DOHH2 (cell line): Measurements from ENCODE around the gene LONP2.

Source experiments
- H3F3A ChIP-seq: fragments of 200-600 bp; sonication (generic), shearing (Covaris generic); 2 replicates; pipeline ENCODE4 v1.6.0; 2016; ENCODE audit warnings: antibody characterized with exemption, mild to moderate bottlenecking; ENCODE audit not compliant: control insufficient read depth, insufficient read depth
- H3K27ac ChIP-seq: fragments of 200-600 bp; sonication (generic); 2 replicates; pipeline ENCODE4 v1.5.1; 2014; ENCODE audit warnings: low read depth, mild to moderate bottlenecking, low read length, moderate library complexity
- H3K27me3 ChIP-seq: fragments of 200-600 bp; sonication (generic); 2 replicates; pipeline ENCODE4 v1.6.1; 2014; ENCODE audit warnings: mild to moderate bottlenecking, low read length, mixed read lengths; ENCODE audit not compliant: control insufficient read depth
- H3K36me3 ChIP-seq: fragments of 200-600 bp; sonication (generic); 2 replicates; pipeline ENCODE4 v1.6.1; 2014; ENCODE audit warnings: mild to moderate bottlenecking, low read length, moderate library complexity, mixed read lengths; ENCODE audit not compliant: control insufficient read depth
- H3K4me1 ChIP-seq: fragments of 200-600 bp; sonication (generic); 2 replicates; pipeline ENCODE4 v1.6.1; 2014; ENCODE audit warnings: mild to moderate bottlenecking, low read length, mixed read lengths; ENCODE audit not compliant: control insufficient read depth
- H3K4me2 ChIP-seq: fragments of 200-600 bp; sonication (generic); 2 replicates; pipeline ENCODE4 v1.6.0; 2014; ENCODE audit warnings: mild to moderate bottlenecking, low read length, moderate library complexity
- H3K4me3 ChIP-seq: fragments of 200-600 bp; sonication (generic); 2 replicates; pipeline ENCODE4 v1.5.1; 2014; ENCODE audit warnings: mild to moderate bottlenecking, low read length, mixed read lengths
- H3K79me2 ChIP-seq: fragments of 200-600 bp; sonication (generic); 2 replicates; pipeline ENCODE4 v1.6.1; 2014; ENCODE audit warnings: mild to moderate bottlenecking, low read length, mixed read lengths; ENCODE audit not compliant: control insufficient read depth
- H3K9me2 ChIP-seq: fragments of 200-600 bp; sonication (generic); replicated peaks from 2 replicates; pipeline ENCODE4 v1.6.1; 2014; ENCODE audit warnings: mild to moderate bottlenecking, low read length, mixed read lengths; ENCODE audit not compliant: control insufficient read depth
- H3K9me3 ChIP-seq: fragments of 200-600 bp; sonication (generic); 2 replicates; pipeline ENCODE4 v1.6.1; 2014; ENCODE audit warnings: antibody characterized with exemption, low read length, mixed read lengths; ENCODE audit not compliant: control insufficient read depth, insufficient read depth
- H4K20me1 ChIP-seq: fragments of 200-600 bp; sonication (generic); 2 replicates; pipeline ENCODE4 v1.6.0; 2014; ENCODE audit warnings: low read depth, mild to moderate bottlenecking, antibody characterized with exemption, low read length, moderate library complexity; ENCODE audit not compliant: control insufficient read depth, insufficient read depth
- CTCF ChIP-seq: fragments of 200-600 bp; sonication (generic); IDR thresholded peaks from one replicate; pipeline ENCODE4 v1.5.1; 2014; ENCODE audit warnings: antibody characterized with exemption, mild to moderate bottlenecking, low read depth, low read length; ENCODE audit not compliant: poor library complexity, severe bottlenecking
- EZH2phosphoT487 ChIP-seq: fragments of 200-600 bp; sonication (generic); IDR thresholded peaks from 2 replicates; pipeline ENCODE4 v1.6.1; 2017; ENCODE audit warnings: borderline replicate concordance, mild to moderate bottlenecking, antibody characterized with exemption, low read length, moderate library complexity, mixed read lengths

Gene LONP2

DNA sequence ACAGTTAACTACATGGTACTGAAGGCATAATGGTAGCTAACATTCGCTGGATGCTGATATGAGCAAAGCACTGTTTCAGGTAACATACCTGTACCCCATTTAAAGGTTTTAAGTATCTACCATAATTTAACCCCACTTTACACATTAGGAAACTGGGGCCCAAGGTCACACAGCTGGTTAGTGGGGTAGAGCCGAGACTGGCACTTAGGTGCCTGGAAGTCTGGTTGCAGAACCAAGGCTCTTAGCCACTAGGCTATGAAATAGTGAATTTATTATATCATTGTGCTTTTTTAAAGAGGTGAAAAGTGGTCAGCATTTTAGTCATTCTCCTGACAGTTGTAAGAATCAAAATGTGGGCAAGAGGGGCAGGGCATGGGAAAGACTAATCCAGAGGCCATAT, 115.9 kb downstream of the LONP2 start:
- Histone ChIP-seq H3K27me3 (no peaks in the 10 kb centered on the region), H3K79me2 (peaks cover 75% of the 10 kb centered on the region), H3K9me2 (no peaks in the 10 kb centered on the region), H3K9me3 (no peaks in the 10 kb centered on the region), H3K27ac (no peak overlapping the region), H3K4me3 (no peak overlapping the region), H3K4me2 (no peak overlapping the region), H4K20me1 (peaks cover 11% of the 10 kb centered on the region), H3K4me1 (peaks cover 20% of the 10 kb centered on the region), H3F3A (no peaks in the 10 kb centered on the region), H3K36me3 (peaks cover 24% of the 10 kb centered on the region)
- TF ChIP-seq EZH2phosphoT487 (no peak), CTCF (no peak)

DNA sequence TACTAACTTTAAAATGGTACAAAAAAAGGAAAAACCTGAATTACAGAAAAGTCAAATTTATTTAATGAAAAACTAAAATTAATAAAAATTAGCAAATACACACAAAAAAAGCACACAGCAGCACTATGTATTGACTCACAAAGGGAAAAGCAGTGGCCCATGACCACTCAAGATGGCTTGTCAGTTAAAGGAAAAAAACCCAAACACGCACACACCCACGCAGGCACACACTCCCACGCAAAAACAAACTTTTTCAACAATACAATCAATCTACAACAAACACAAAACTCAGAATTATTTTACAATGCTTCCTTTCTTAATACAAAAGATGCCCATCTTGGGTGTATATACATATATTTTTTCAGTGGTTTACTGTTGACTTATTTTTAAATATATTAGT, 116.9 kb downstream of the LONP2 start:
- H3K79me2 ChIP-seq: peaks cover 85% of the 10 kb centered on the region
- peaks cover 25% of the 10 kb centered on the region for H3K4me1 ChIP-seq
- TF ChIP-seq CTCF: no peak
- TF ChIP-seq EZH2phosphoT487: no peak
- H4K20me1 ChIP-seq: peaks cover 16% of the 10 kb centered on the region
- H3K9me3 ChIP-seq: no peaks in the 10 kb centered on the region
- no peaks in the 10 kb centered on the region for H3F3A ChIP-seq
- peaks cover 21% of the 10 kb centered on the region for H3K36me3 ChIP-seq
- no peak overlapping the region for H3K4me2 ChIP-seq
- H3K27me3 ChIP-seq: no peaks in the 10 kb centered on the region
- H3K4me3 ChIP-seq: no peak overlapping the region
- no peaks in the 10 kb centered on the region for H3K9me2 ChIP-seq
- H3K27ac ChIP-seq: no peak overlapping the region

DNA sequence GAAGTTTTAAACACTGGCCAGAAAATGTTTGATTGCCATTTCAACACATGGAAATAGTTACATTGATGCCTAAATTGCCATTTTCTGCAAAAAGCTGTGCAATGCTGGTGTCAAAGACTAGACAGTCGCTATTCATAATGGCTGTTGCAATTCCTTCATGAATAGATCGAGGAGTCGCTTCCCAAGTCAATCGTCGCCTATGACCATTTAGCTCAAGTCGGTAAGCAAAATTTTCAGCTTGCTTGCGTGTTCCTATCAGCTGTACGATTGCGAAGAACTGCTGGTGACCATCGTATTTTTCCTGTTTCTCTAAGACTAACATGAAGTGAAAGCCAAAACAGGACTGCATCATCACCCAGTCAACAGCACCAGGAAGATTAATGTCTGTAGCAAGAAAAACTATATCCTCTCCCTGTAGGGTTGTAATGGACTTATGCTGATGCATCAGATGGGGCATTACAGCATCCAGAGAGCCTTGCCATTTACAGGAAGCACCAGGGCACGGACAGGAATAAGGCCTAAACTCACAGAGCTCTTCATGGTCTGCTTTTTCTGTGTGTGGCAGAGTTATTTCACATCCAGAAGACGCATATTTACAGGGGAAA, 117.5 kb downstream of the LONP2 start:
- H3K4me2 ChIP-seq: no peak overlapping the region
- H3K36me3 ChIP-seq: peaks cover 19% of the 10 kb centered on the region
- no peak for TF ChIP-seq EZH2phosphoT487
- no peak for TF ChIP-seq CTCF
- no peak overlapping the region for H3K27ac ChIP-seq
- H3K4me3 ChIP-seq: no peak overlapping the region
- H3K4me1 ChIP-seq: peaks cover 25% of the 10 kb centered on the region
- no peaks in the 10 kb centered on the region for H3K9me2 ChIP-seq
- H3F3A ChIP-seq: no peaks in the 10 kb centered on the region
- no peaks in the 10 kb centered on the region for H3K9me3 ChIP-seq
- H3K27me3 ChIP-seq: no peaks in the 10 kb centered on the region
- H3K79me2 ChIP-seq: peaks cover 91% of the 10 kb centered on the region
- peaks cover 16% of the 10 kb centered on the region for H4K20me1 ChIP-seq
